ENCODE measurements around the gene GNG7. TPM values are rescaled to one million over a fixed set of nuclear protein-coding genes. Genes with fewer than 3 reads are reported as not detected.

Gene GNG7
- total RNA-seq, 2 experiments from 2014 or later, result 1.1 to 1.2 TPM

DNA sequence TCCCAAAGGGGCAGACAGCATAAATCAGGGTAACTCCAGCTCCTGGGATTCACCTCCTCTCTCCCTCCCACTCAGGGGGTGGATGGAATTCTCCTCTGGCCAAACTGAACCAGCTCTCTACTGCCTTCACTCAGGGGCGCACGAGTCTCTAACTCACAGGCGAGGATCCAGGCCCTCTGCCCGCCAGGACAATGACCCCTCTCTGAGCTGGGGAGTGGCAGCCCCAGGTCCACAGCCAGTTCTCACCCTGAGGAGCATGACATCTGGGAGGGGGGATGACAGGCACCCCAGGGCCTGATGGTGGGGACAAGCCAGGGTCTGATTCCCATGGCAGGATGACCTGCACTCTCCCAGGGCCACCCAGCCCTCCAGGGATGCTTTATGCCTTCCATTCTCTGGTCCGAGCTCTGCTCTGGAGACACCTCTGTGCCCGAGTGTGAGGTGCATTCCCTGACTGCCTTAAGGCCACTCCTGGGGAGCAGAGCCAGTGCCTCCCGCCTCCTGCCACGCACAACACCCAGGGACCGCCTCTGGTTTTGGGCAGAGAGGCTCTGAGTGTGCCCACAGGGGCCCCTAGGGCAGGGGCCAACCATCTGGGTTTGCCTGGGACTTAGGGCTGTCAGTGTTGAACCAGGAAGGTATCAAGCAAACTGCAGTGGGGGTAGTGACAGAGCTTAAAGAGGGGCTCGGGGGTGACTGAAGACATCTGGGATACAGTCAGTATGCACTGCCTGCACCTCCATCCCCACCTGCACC, 66.2 kb downstream of the GNG7 start:
- peaks cover 4% of the 10 kb centered on the region for H3K27me3 Mint-ChIP-seq
- intact Hi-C loops (cut with DNase I, micrococcal nuclease), result loop anchor here in 1 of 2 experiments (2.0 kb wide), 2 partner anchors 16 to 24 kb away; no protein-coding TSS in a partner anchor
- peak; percentile 10 for ATAC-seq
- no peak overlapping the region for H3K4me3 Mint-ChIP-seq
- ChIA-PET POLR2A (interaction anchor here (0.5 to 1.2 kb wide), 5 partner anchors 16 to 198 kb away, joined by 3 to 10 read pairs (median 3); no protein-coding TSS in a partner anchor), CTCF (interaction anchor here (0.9 to 3.1 kb wide), 14 partner anchors 8 to 221 kb away, joined by 3 to 23 read pairs (median 6); partner anchors contain the start of gene LMNB2)
- DNase-seq, result no peak
- H3K4me1 Mint-ChIP-seq, result peaks cover 12% of the 10 kb centered on the region
- no peaks in the 10 kb centered on the region for H3K9me3 Mint-ChIP-seq (ENCODE audit: low read depth)
- H3K27ac Mint-ChIP-seq, result no peak overlapping the region
- H3K36me3 Mint-ChIP-seq (ENCODE audit: low read depth), result no peaks in the 10 kb centered on the region

DNA sequence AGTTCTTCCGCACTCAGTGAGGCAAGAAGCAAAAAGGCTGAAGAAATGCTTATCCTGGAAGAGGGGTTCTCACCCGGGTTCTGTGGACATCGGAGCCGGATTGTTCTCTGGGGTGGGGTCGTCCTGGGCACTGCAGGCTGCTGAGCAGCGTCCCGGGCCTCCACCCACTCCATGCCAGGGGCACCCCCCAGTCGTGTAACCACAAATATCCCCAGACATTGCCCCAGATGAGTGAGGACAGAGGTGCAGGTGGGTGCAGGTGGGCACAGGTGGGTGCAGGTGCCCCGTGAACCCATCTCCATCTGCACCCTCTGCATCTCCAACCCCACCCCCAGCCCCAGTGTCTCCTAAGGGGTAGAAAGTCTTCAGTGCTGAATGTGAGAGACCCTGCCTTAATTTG, 67.5 kb downstream of the GNG7 start:
- Mint-ChIP-seq H3K36me3 (ENCODE audit: low read depth) (no peaks in the 10 kb centered on the region), H3K27me3 (peaks cover 4% of the 10 kb centered on the region), H3K9me3 (ENCODE audit: low read depth) (peaks cover 3% of the 10 kb centered on the region), H3K4me1 (peaks cover 16% of the 10 kb centered on the region), H3K27ac (no peak overlapping the region), H3K4me3 (no peak overlapping the region)
- ChIA-PET POLR2A (no interaction called here), CTCF (interaction anchor here (0.7 to 1.4 kb wide), 5 partner anchors 14 to 230 kb away, joined by 3 to 9 read pairs (median 3); no protein-coding TSS in a partner anchor)
- intact Hi-C loops (cut with DNase I, micrococcal nuclease), result no loop called here
- DNase-seq, result no peak
- ATAC-seq, result no peak

DNA sequence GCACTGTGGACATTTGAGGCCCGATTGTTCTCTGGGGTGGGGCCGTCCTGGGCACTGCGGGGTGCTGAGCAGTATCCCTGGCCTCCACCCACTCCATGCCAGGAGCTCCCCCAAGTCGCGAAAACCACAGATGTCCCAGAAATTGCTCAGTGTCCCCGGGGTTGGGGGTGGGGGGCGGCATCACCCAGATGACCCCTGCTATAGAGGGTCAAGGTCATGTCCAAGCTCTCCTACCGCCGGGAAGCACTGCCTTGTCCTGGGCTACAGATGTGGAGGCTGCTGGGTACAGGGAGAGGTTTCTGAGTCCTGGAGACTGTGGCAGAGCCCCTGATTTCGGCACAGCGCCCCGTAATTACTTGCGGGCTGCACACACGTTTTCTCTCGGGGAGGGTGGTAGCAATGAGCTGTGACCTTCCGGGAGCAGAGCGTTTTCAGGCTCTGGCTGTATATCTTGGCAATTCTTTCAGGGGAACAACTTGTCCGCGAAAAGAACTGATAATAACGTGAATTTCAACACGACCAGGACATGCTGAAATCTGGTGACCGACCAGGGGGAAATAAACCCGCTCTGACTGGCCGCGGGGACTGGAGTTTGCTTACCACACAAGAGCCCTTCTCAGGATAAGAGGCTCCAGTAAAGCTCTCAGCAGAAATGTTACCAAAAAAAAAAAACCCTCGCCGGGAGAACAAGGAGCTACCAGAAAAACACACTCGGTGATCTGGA, 68.1 kb downstream of the GNG7 start:
- H3K36me3 Mint-ChIP-seq (ENCODE audit: low read depth), result peaks cover 3% of the 10 kb centered on the region
- no peak overlapping the region for H3K27ac Mint-ChIP-seq
- DNase-seq, result no peak
- ATAC-seq, result no peak
- H3K4me3 Mint-ChIP-seq, result no peak overlapping the region
- H3K27me3 Mint-ChIP-seq, result peaks cover 3% of the 10 kb centered on the region
- H3K4me1 Mint-ChIP-seq, result peaks cover 21% of the 10 kb centered on the region
- ChIA-PET CTCF (interaction anchor here (0.6 to 1.4 kb wide), 5 partner anchors 13 to 250 kb away, joined by 3 to 9 read pairs (median 3); no protein-coding TSS in a partner anchor), POLR2A (no interaction called here)
- intact Hi-C loops (cut with DNase I, micrococcal nuclease), result no loop called here
- H3K9me3 Mint-ChIP-seq (ENCODE audit: low read depth), result peaks cover 6% of the 10 kb centered on the region

DNA sequence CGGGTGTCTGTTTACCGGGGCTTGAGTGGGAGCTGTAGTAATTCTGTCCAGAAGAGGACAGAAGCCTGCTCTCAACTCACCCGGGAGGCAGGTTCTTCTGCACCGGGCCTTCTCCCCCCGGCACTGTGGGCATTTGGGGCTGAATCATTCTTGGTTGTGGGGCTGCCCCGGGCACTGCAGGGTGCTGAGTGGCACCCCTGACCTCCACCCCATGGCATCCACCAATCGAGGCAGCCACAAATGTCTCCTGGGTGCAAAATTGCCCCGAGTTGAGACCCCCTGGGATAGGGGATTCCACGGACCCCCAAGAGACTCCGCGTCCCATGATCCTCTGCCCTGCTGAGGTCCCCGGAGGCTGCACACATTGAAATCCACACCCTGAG, 68.8 kb downstream of the GNG7 start:
- H3K27ac Mint-ChIP-seq, result no peak overlapping the region
- DNase-seq (no peak), ATAC-seq (no peak)
- H3K27me3 Mint-ChIP-seq, result no peaks in the 10 kb centered on the region
- peaks cover 24% of the 10 kb centered on the region for H3K4me1 Mint-ChIP-seq
- H3K4me3 Mint-ChIP-seq, result no peak overlapping the region
- POLR2A ChIA-PET, result no interaction called here
- peaks cover 10% of the 10 kb centered on the region for H3K9me3 Mint-ChIP-seq (ENCODE audit: low read depth)
- CTCF ChIA-PET, result interaction anchor here (0.6 to 1.4 kb wide), 3 partner anchors 13 to 249 kb away, joined by 3 to 9 read pairs (median 6); no protein-coding TSS in a partner anchor
- peaks cover 6% of the 10 kb centered on the region for H3K36me3 Mint-ChIP-seq (ENCODE audit: low read depth)
- intact Hi-C loops (cut with DNase I, micrococcal nuclease), result no loop called here

DNA sequence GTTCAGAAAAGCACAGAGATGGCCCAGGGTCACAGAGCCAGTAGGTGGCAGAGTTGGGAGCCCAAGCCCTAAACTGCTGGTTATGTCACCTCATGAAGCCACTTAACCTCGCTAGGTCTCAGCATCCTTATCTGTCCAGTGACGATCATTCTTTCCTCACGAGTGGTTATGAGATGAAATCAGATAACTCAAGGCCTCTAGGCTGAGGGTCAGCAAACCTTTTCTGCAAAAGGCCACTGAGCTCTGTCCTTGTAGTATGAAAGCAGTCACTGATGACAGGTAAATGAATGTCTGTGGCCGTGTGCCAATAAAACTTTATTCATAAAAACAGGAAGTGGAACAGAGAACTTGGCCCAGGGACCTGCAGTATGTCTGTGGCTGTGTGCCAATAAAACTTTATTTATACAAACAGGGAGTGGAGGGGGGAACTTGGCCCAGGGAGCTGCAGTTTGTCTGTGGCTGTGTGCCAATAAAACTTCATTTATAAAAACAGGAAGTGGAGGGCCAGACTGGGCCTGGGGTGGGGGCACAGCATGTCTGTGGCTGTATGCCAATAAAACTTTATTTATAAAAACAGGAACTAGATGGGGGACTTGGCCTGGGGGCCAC, 71.2 kb downstream of the GNG7 start:
- peaks cover 14% of the 10 kb centered on the region for H3K36me3 Mint-ChIP-seq (ENCODE audit: low read depth)
- ATAC-seq (no peak), DNase-seq (no peak)
- no peak overlapping the region for H3K27ac Mint-ChIP-seq
- H3K9me3 Mint-ChIP-seq (ENCODE audit: low read depth), result peaks cover 16% of the 10 kb centered on the region
- peaks cover 39% of the 10 kb centered on the region for H3K4me1 Mint-ChIP-seq
- H3K27me3 Mint-ChIP-seq, result no peaks in the 10 kb centered on the region
- ChIA-PET POLR2A (no interaction called here), CTCF (interaction anchor here (1.0 to 1.5 kb wide), 2 partner anchors 13 to 20 kb away, joined by 5 read pairs; no protein-coding TSS in a partner anchor)
- H3K4me3 Mint-ChIP-seq, result no peak overlapping the region
- intact Hi-C loops (cut with DNase I, micrococcal nuclease), result no loop called here

DNA sequence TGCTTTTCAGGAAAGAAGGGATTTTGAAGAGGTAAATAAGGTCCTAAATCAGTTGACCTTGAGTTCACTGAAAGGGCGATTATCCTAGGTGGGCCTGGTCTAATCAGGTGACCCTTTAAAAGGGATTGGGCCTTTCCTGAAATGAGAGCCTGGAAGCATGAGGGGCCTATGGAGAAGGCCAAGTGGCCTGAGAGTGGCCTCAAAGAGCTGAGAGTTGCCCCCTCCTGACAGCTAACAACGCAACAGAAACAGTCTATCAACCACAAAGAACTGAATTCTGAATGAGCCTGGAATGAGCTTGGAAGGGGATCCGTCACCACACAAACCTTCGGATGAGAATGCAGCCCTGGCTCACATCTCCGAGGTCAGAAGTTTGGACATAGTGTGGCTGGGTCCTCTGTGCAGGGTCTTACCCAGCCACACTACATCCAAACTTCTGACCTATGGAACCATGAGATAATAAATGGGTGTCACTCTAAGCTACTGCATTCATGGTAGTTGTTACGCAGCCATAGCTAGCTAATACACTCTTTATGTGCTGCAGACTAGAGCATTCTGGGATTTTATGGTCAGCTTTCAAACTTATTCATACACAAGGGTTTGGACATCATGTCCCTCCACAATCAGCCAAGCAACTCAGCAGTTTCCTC, 72.0 kb downstream of the GNG7 start:
- Mint-ChIP-seq H3K4me3 (no peak overlapping the region), H3K4me1 (peaks cover 39% of the 10 kb centered on the region), H3K27me3 (no peaks in the 10 kb centered on the region), H3K36me3 (ENCODE audit: low read depth) (peaks cover 14% of the 10 kb centered on the region), H3K9me3 (ENCODE audit: low read depth) (peaks cover 16% of the 10 kb centered on the region), H3K27ac (no peak overlapping the region)
- POLR2A ChIA-PET, result no interaction called here
- no peak for ATAC-seq
- CTCF ChIA-PET, result interaction anchor here (0.8 to 1.5 kb wide), 5 partner anchors 8 to 19 kb away, joined by 3 to 5 read pairs (median 3); no protein-coding TSS in a partner anchor
- intact Hi-C loops (cut with DNase I, micrococcal nuclease), result no loop called here
- DNase-seq, result no peak

DNA sequence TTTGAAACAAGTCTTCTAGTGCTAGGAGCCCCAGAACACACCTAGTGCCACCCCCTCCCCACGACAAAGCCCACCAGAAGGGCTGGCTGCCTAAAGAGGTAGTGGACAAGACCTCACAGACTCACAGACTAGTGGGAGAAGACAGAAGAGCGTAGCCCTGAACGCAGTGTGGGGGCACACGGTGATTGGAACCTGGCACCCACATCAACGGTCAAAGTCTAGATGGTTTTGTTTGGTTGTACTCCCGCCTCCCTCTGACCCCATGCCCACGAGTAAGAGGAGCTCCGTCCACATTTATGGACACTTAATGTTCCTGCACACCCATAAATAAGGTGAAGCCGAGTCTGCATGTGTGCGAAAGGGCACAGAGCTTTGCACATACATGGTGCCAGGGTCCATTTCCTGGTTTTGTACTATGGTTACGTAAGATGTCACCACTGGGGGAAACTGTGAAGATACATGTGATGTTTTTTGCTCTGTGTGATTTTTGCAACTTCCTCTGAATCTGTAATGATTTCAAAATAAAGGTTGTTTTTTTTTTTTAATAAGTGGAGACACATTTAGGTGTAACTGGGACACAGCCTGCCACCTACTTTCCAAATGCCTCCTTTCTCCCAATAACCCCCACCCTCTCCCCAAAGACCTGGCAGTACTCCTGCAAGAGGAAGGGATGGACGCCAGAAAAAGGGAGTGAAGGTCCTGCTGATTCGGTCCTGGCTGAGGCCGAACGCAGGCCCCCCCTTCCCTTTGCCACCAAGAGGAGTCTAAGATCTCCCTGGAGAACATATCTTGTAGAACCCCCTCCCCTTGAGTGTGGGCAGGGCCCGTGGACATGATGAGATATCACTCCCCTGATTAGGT, 72.8 kb downstream of the GNG7 start:
- intact Hi-C loops (cut with DNase I, micrococcal nuclease), result loop anchor here in 1 of 2 experiments (10.0 kb wide), 1 partner anchor 365 kb away; no protein-coding TSS in a partner anchor
- no peak for ATAC-seq

DNA sequence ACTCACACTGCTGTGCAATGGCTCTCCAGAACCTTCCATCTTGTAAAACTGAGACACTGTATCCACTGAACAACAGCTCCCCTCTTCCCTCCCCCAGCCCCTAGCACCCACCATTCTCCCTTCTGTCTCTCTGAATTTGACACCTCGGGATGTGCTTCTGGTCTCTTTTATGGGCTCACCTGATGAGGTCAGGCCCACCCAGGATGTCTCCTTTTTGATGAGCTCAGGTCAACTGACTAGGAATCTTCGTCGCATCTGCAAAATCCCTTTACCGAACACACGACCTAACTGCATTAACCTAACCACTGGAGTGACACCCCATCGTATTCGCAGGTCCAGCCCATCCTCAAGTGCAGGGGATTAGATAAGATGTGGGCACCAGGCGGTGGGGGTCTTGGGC, 73.9 kb downstream of the GNG7 start:
- intact Hi-C loops (cut with DNase I, micrococcal nuclease), result loop anchor here in 1 of 2 experiments (10.0 kb wide), 1 partner anchor 364 kb away; no protein-coding TSS in a partner anchor
- DNase-seq, result no peak
- CTCF ChIA-PET, result interaction anchor here (1.4 to 2.4 kb wide), 6 partner anchors 8 to 167 kb away, joined by 3 to 17 read pairs (median 10); no protein-coding TSS in a partner anchor
- Mint-ChIP-seq H3K36me3 (ENCODE audit: low read depth) (peaks cover 14% of the 10 kb centered on the region), H3K9me3 (ENCODE audit: low read depth) (peaks cover 16% of the 10 kb centered on the region), H3K4me3 (no peak overlapping the region), H3K4me1 (peaks cover 39% of the 10 kb centered on the region), H3K27me3 (no peaks in the 10 kb centered on the region), H3K27ac (peak overlapping the region; percentile 22)
- ATAC-seq, result no peak
- POLR2A ChIA-PET, result interaction anchor here (0.8 kb wide), 1 partner anchor 10 kb away, joined by 5 read pairs; no protein-coding TSS in a partner anchor

More for the DNA sequence above, 72.8 kb downstream of the GNG7 start:
- Mint-ChIP-seq H3K4me3 (no peak overlapping the region), H3K4me1 (peaks cover 39% of the 10 kb centered on the region), H3K27ac (peak overlapping the region; percentile 5), H3K9me3 (ENCODE audit: low read depth) (peaks cover 16% of the 10 kb centered on the region), H3K27me3 (no peaks in the 10 kb centered on the region), H3K36me3 (ENCODE audit: low read depth) (peaks cover 14% of the 10 kb centered on the region)
- ChIA-PET POLR2A (no interaction called here), CTCF (interaction anchor here (0.8 to 2.4 kb wide), 5 partner anchors 7 to 19 kb away, joined by 3 to 12 read pairs (median 3); no protein-coding TSS in a partner anchor)
- DNase-seq, result no peak

DNA sequence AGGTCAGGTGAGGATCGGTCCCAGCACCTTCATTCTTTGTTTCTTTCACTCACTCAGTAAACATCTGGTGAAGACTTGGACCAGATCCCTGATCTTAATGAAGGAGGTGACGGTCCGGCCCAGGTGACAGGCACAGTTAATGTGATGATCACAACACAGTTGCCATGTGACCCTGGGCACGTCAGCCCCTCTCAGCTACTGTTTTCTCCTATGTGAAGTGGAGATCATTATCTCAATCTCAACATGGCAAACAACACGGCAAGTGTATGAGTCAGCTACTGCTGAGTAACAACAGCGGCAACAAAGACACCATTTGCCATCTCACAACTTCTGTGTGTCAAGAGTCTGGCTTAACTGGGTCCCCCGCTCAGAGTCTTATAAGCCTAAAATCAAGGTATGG, 74.6 kb downstream of the GNG7 start:
- ChIA-PET POLR2A (interaction anchor here (0.6 to 1.3 kb wide), 5 partner anchors 9 to 191 kb away, joined by 3 to 14 read pairs (median 4); partner anchors contain the start of gene GADD45B), CTCF (interaction anchor here (1.0 to 2.4 kb wide), 8 partner anchors 9 to 166 kb away, joined by 3 to 17 read pairs (median 7); no protein-coding TSS in a partner anchor)
- H3K9me3 Mint-ChIP-seq (ENCODE audit: low read depth), result peaks cover 16% of the 10 kb centered on the region
- ATAC-seq, result peak; percentile 20
- intact Hi-C loops (cut with DNase I, micrococcal nuclease), result loop anchor here in 1 of 2 experiments (10.0 kb wide), 1 partner anchor 363 kb away; no protein-coding TSS in a partner anchor
- peak overlapping the region; percentile 38 for H3K4me3 Mint-ChIP-seq
- H3K27me3 Mint-ChIP-seq, result no peaks in the 10 kb centered on the region
- H3K4me1 Mint-ChIP-seq, result peaks cover 39% of the 10 kb centered on the region
- peaks cover 14% of the 10 kb centered on the region for H3K36me3 Mint-ChIP-seq (ENCODE audit: low read depth)
- H3K27ac Mint-ChIP-seq, result peak overlapping the region; percentile 81
- no peak for DNase-seq
